H1 (cell line): ENCODE data around the gene IL26. TPM values are rescaled to one million over a fixed set of nuclear protein-coding genes. Genes with fewer than 3 reads are reported as not detected.

Experiments
- CTCF ChIA-PET: fragments of 300-600 bp; sonication (Branson Sonifier 250); formaldehyde crosslinking; loops from one replicate; lab custom pipeline; 2021; ENCODE audit not compliant: partially characterized antibody; lab: Charles Lee
- POLR2A ChIA-PET: fragments of 300-600 bp; sonication (Branson Sonifier 250); formaldehyde crosslinking; loops from one replicate; lab custom pipeline; 2021; ENCODE audit warnings: inconsistent platforms; ENCODE audit not compliant: partially characterized antibody; lab: Charles Lee
- DNase-seq, 2 experiments: peaks; one replicate each; pipeline versions ENCODE4 v3.0.0 to v3.0.0-alpha.2; 2010 to 2022; ENCODE audit warnings: low spot score in 2 of 2, low read depth in 1 of 2, mixed read lengths in 1 of 2
- FAIRE-seq: peaks from 2 replicates; lab custom pipeline; 2011; peaks lifted over from hg19 to GRCh38; lab: Jason Lieb, UNC
- H2AFZ ChIP-seq: 2 replicates; pipeline ENCODE4 v1.8.1; 2012; ENCODE audit warnings: low read length, inconsistent platforms
- H2AK5ac ChIP-seq: 2 replicates; pipeline ENCODE4 v1.6.1; 2013; ENCODE audit warnings: low read depth, low read length
- H2BK120ac ChIP-seq: replicated peaks from 2 replicates; pipeline ENCODE3; 2013; ENCODE audit warnings: low read depth, low read length, inconsistent platforms
- H2BK12ac ChIP-seq: 2 replicates; pipeline ENCODE4 v1.6.1; 2013; ENCODE audit warnings: low read depth, low read length
- H2BK15ac ChIP-seq: 2 replicates; pipeline ENCODE4 v1.6.1; 2013; ENCODE audit warnings: low read length
- H2BK20ac ChIP-seq: 2 replicates; pipeline ENCODE4 v1.6.1; 2013; ENCODE audit warnings: low read length
- H2BK5ac ChIP-seq: 2 replicates; pipeline ENCODE4 v1.6.1; 2013; ENCODE audit warnings: low read depth, low read length
- H3K14ac ChIP-seq: 2 replicates; pipeline ENCODE4 v1.6.1; 2013; ENCODE audit warnings: inconsistent platforms; ENCODE audit not compliant: insufficient read length
- H3K18ac ChIP-seq: 2 replicates; pipeline ENCODE4 v1.6.1; 2013; ENCODE audit warnings: low read length; ENCODE audit errors: extremely low read depth
- H3K23ac ChIP-seq: 2 replicates; pipeline ENCODE4 v1.6.1; 2013; ENCODE audit warnings: inconsistent platforms; ENCODE audit not compliant: insufficient read length
- H3K23me2 ChIP-seq: 2 replicates; pipeline ENCODE4 v1.6.1; 2013; ENCODE audit warnings: low read depth, low read length
- H3K27ac ChIP-seq: 2 replicates; pipeline ENCODE4 v1.6.1; 2011; ENCODE audit warnings: low read depth, low read length, inconsistent platforms
- H3K27me3 ChIP-seq, 4 experiments: replicated peaks in 1 of 4; 1 replicate in 1 of 4; 2 replicates in 3 of 4; pipeline versions ENCODE4 v1.6.1 to v1.8.1; 2011 to 2013; ENCODE audit warnings: low read length in 3 of 4, mild to moderate bottlenecking in 3 of 4, inconsistent platforms in 2 of 4, mixed read lengths in 2 of 4, moderate library complexity in 1 of 4; ENCODE audit not compliant: control insufficient read depth in 3 of 4, insufficient read depth in 3 of 4; ENCODE audit errors: extremely low read depth in 1 of 4
- H3K36me3 ChIP-seq, 4 experiments: 2 replicates each; pipeline versions ENCODE4 v1.6.1 to v1.8.1; 2011 to 2013; ENCODE audit warnings: mild to moderate bottlenecking in 4 of 4, low read length in 3 of 4, moderate library complexity in 2 of 4, control low read depth in 1 of 4, inconsistent platforms in 1 of 4; ENCODE audit not compliant: insufficient read depth in 4 of 4, control insufficient read depth in 2 of 4
- H3K4ac ChIP-seq: replicated peaks from 2 replicates; pipeline ENCODE3; 2013; ENCODE audit warnings: low read length, low read depth, mixed read lengths, inconsistent platforms; ENCODE audit not compliant: insufficient read length
- H3K4me1 ChIP-seq, 4 experiments: replicated peaks in 1 of 4; 1 replicate in 1 of 4; 2 replicates in 3 of 4; pipeline versions ENCODE4 v1.6.1 to v1.8.1; 2011 to 2013; ENCODE audit warnings: low read length in 3 of 4, inconsistent platforms in 2 of 4, mixed read lengths in 1 of 4; ENCODE audit not compliant: insufficient read depth in 4 of 4, control insufficient read depth in 3 of 4
- H3K4me2 ChIP-seq, 2 experiments: 2 replicates each; pipeline versions ENCODE4 v1.6.1 to v1.8.1; 2011 to 2013; ENCODE audit warnings: low read depth in 2 of 2, low read length in 2 of 2, control low read depth in 1 of 2, inconsistent platforms in 1 of 2, mild to moderate bottlenecking in 1 of 2; ENCODE audit not compliant: insufficient read depth in 1 of 2
- H3K4me3 ChIP-seq, 4 experiments: fragments of 200-600, 300-600 bp in 1 of 4; sonication (generic), shearing (Covaris generic), sonication (Bioruptor Twin) in 1 of 4; 2 replicates each; pipeline versions ENCODE4 v1.5.1 to v1.8.1; 2011 to 2016; ENCODE audit warnings: low read length in 4 of 4, low read depth in 3 of 4, control low read depth in 2 of 4, inconsistent platforms in 2 of 4, mild to moderate bottlenecking in 2 of 4, mixed read lengths in 1 of 4, moderate library complexity in 1 of 4; ENCODE audit not compliant: insufficient read depth in 2 of 4; ENCODE audit errors: extremely low read depth in 1 of 4
- H3K56ac ChIP-seq: replicated peaks from 2 replicates; pipeline ENCODE3; 2013; ENCODE audit warnings: low read depth, mild to moderate bottlenecking, mixed read lengths, low read length, inconsistent platforms; ENCODE audit not compliant: insufficient read length
- H3K79me1 ChIP-seq: 2 replicates; pipeline ENCODE4 v1.6.1; 2013; ENCODE audit warnings: low read depth, low read length, control low read depth
- H3K79me2 ChIP-seq, 2 experiments: 2 replicates each; pipeline versions ENCODE4 v1.6.1 to v1.8.1; 2012 to 2013; ENCODE audit warnings: low read length in 2 of 2, mild to moderate bottlenecking in 2 of 2, inconsistent platforms in 1 of 2; ENCODE audit not compliant: insufficient read depth in 2 of 2, control insufficient read depth in 1 of 2
- H3K9ac ChIP-seq, 4 experiments: replicated peaks in 1 of 4; 1 replicate in 1 of 4; 2 replicates in 3 of 4; pipeline versions ENCODE4 v1.6.1 to v1.8.1; 2011 to 2013; ENCODE audit warnings: low read depth in 3 of 4, low read length in 3 of 4, control low read depth in 2 of 4, mild to moderate bottlenecking in 2 of 4, moderate library complexity in 2 of 4, inconsistent platforms in 1 of 4; ENCODE audit errors: extremely low read depth in 1 of 4
- H3K9me3 ChIP-seq, 2 experiments: 2 replicates each; pipeline versions ENCODE4 v1.6.1 to v1.8.1; 2012 to 2013; ENCODE audit warnings: mild to moderate bottlenecking in 2 of 2, moderate library complexity in 2 of 2, control low read depth in 1 of 2, inconsistent platforms in 1 of 2, low read depth in 1 of 2, low read length in 1 of 2, mixed read lengths in 1 of 2; ENCODE audit not compliant: insufficient read depth in 2 of 2
- H4K20me1 ChIP-seq, 2 experiments: replicated peaks in 1 of 2; 2 replicates each; pipeline versions ENCODE3 to v1.8.1; 2011 to 2013; ENCODE audit warnings: inconsistent platforms in 2 of 2, low read length in 2 of 2, mild to moderate bottlenecking in 1 of 2; ENCODE audit not compliant: insufficient read depth in 2 of 2, control insufficient read depth in 1 of 2
- H4K5ac ChIP-seq: 2 replicates; pipeline ENCODE4 v1.6.1; 2013; ENCODE audit warnings: low read length, low read depth, mixed read lengths, inconsistent platforms; ENCODE audit not compliant: insufficient read length
- H4K8ac ChIP-seq: 2 replicates; pipeline ENCODE4 v1.8.0; 2013; ENCODE audit warnings: mild to moderate bottlenecking, moderate library complexity, low read length, inconsistent platforms; ENCODE audit not compliant: insufficient read depth; ENCODE audit errors: extremely low read depth
- H4K91ac ChIP-seq: replicated peaks from 2 replicates; pipeline ENCODE3; 2013; ENCODE audit warnings: low read length, mixed read lengths, inconsistent platforms; ENCODE audit not compliant: insufficient read length
- JUND ChIP-seq: IDR thresholded peaks from 2 replicates; pipeline ENCODE4 v1.6.1; 2011; ENCODE audit warnings: mild to moderate bottlenecking, improper control_type of control experiment, low read length
- WGBS, 2 experiments: shearing (Covaris generic) in 1 of 2; methylation state at CpG; one replicate each; pipeline versions ENCODE4 v1.1.6 to v1.1.7; 2013 to 2015; ENCODE audit warnings: low lambda C conversion rate in 2 of 2, mixed read lengths in 2 of 2, inconsistent platforms in 1 of 2, low coverage in 1 of 2, missing lambda C conversion rate in 1 of 2; ENCODE audit not compliant: insufficient replicate concordance in 2 of 2, insufficient coverage in 1 of 2, insufficient read length in 1 of 2; ENCODE audit errors: extremely low coverage in 1 of 2, missing lambda C conversion rate in 1 of 2; 5-methylcytosine and 5-hydroxymethylcytosine counted together
- polyA plus RNA-seq, 7 experiments: library from polyadenylated mRNA; depleted of rRNA in 3 of 7; stranded (reverse) in 5 of 7; unstranded in 2 of 7; fragments of >200 nt in 5 of 7; fragments of 200-250 nt in 2 of 7; gene quantifications; 1 replicate in 5 of 7; 2 replicates in 1 of 7; 4 replicates in 1 of 7; pipeline versions ENCODE4 v1.2.1 to v1.2.3, GENCODE V29; 2011 to 2013; ENCODE audit warnings: missing spikeins in 2 of 7, mixed read lengths in 2 of 7
- total RNA-seq: library from RNA; stranded (reverse); fragmentation: NEBNext Ultra II Directional; extraction: Animal tissue kit (Norgen Biotek cat#: 25700); gene quantifications from 2 replicates; pipeline ENCODE4 v1.2.1, GENCODE V29; 2021
- TF ChIP-seq, protein P1 (sequence below): IDR thresholded peaks from 2 replicates; pipeline ENCODE4 v1.6.1; 2011; ENCODE audit warnings: low read depth, mild to moderate bottlenecking, low read length; ENCODE audit not compliant: insufficient read depth

Gene IL26
- total and polyA plus RNA-seq, 2 of the 8 experiments (the other 6 are each of a cell fraction or from before 2014, with no cell fraction given), result not detected

DNA sequence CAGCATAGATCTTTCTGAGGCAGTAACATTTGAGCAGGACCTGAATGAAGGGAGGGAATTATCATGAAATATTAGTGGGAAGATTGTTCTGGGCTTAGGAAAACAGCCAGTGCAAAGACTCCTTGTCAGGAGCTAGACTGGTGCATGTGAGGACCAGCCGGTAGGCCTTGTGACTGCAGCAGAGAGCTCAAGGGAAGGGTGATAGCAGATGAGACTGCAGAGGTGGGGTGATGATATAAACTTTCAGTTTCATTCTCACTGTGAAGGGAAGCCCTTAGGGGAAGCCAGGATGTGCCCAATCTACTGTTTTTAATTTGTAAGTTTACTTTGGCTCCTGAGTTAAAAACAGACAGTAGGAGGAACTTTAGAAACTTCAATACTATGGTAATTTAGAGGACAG is 15.4 kb upstream of the IL26 start:
- H3K4me2 ChIP-seq, result no peak overlapping the region
- H3K9me3 ChIP-seq, result no peaks in the 10 kb centered on the region
- H2BK15ac ChIP-seq, result no peak overlapping the region
- WGBS, 2 experiments, result 100% methylated on average over 1 of the region's 1 CpG; no CpG with 5 or more reads in 1 of the 2 experiments
- no peak overlapping the region for H3K18ac ChIP-seq
- CTCF ChIA-PET, result interaction anchor here (1.0 to 1.8 kb wide), 4 partner anchors 17 to 174 kb away, joined by 3 to 4 read pairs (median 4); no protein-coding TSS in a partner anchor
- H2BK12ac ChIP-seq, result no peak overlapping the region
- no peaks in the 10 kb centered on the region for H3K79me2 ChIP-seq
- H3K56ac ChIP-seq, result no peak overlapping the region
- no peak overlapping the region for H3K4me3 ChIP-seq
- no peaks in the 10 kb centered on the region for H3K36me3 ChIP-seq
- H4K20me1 ChIP-seq, result no peaks in the 10 kb centered on the region
- POLR2A ChIA-PET, result no interaction called here
- FAIRE-seq (no peak), DNase-seq (no peak)
- H3K27me3 ChIP-seq, result no peaks in the 10 kb centered on the region
- no peak overlapping the region for H3K14ac ChIP-seq
- H3K9ac ChIP-seq, result no peak overlapping the region
- H3K4me1 ChIP-seq, result 0 out of 7 replicates have a peak, but pooled peaks cover 0 to 2% (median 0%) of the 10 kb centered on the region in 4 experiments
- H3K79me1 ChIP-seq, result no peaks in the 10 kb centered on the region
- H3K4ac ChIP-seq, result no peak overlapping the region
- no peak overlapping the region for H4K91ac ChIP-seq
- no peak overlapping the region for H2BK5ac ChIP-seq
- H4K8ac ChIP-seq, result no peak overlapping the region
- H3K23ac ChIP-seq, result no peak overlapping the region
- H2BK20ac ChIP-seq, result no peak overlapping the region
- no peak overlapping the region for H3K27ac ChIP-seq
- H4K5ac ChIP-seq, result no peak overlapping the region
- H2BK120ac ChIP-seq, result no peak overlapping the region
- no peak overlapping the region for H2AK5ac ChIP-seq
- H2AFZ ChIP-seq, result no peak overlapping the region
- H3K23me2 ChIP-seq, result no peaks in the 10 kb centered on the region
- TF ChIP-seq, protein P1, sequence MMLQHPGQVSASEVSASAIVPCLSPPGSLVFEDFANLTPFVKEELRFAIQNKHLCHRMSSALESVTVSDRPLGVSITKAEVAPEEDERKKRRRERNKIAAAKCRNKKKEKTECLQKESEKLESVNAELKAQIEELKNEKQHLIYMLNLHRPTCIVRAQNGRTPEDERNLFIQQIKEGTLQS, result no peak
- TF ChIP-seq JUND, result no peak
